Amniotic epithelial cell (primary cell): Measurements from ENCODE around the gene ANKHD1.

ENCODE experiments used
- DNase-seq: peaks from one replicate; pipeline ENCODE4 v3.0.0-alpha.2; 2010; ENCODE audit warnings: low read depth

The ANKHD1 gene

GRCh38 chr5:140371356-140372151 lies 30.1 kb upstream of the ANKHD1 start:
- DNase-seq = no peak

GRCh38 chr5:140372971-140373487 lies 28.6 kb upstream of the ANKHD1 start:
- peak; percentile 67 for DNase-seq

GRCh38 chr5:140381351-140381750 lies 20.3 kb upstream of the ANKHD1 start:
- DNase-seq = no peak

DNA sequence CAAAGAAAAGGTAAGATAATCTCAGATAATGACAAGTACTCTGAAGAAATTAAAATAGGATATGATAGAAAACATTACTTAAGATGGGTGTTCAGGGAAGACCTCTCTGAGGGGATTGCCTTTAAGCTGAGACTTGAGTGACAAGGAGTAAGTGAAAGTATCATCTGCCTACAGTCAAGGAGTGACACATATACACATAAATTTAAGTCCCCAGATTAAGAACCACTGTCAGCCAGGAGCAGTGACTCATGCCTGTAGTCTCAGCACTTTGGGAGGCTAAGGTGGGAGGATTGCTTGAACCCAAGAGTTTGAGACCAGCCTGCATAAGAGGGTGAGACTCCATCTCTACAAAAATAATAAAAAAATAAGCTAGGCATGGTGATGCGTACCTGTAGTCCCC lies 19.7 kb upstream of the ANKHD1 start:
- DNase-seq = no peak

DNA sequence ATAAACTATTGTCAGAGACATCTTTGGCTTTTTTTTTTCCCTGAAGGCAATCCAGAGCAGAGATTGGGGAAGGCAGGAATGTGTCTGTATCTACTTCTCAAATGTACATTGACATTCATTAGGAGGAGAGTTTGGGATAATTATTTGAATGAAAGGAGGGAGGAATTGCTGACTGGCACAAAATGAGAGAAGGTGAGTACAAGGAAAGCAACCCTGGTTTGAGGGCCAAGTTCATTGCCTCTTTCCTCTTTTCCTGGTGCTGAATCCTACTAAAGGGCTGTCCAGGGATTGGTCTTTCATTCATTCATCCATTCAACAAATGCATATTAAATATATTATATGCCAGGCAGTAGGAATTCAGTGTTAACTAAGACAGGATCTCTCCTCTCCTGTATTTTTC lies 18.8 kb upstream of the ANKHD1 start:
- no peak for DNase-seq

- peak; percentile 52 for DNase-seq
Observed at GRCh38 chr5:140383300-140383699, 18.3 kb upstream of the ANKHD1 start.

GRCh38 chr5:140388052-140388451 lies 13.6 kb upstream of the ANKHD1 start:
- no peak for DNase-seq

DNA sequence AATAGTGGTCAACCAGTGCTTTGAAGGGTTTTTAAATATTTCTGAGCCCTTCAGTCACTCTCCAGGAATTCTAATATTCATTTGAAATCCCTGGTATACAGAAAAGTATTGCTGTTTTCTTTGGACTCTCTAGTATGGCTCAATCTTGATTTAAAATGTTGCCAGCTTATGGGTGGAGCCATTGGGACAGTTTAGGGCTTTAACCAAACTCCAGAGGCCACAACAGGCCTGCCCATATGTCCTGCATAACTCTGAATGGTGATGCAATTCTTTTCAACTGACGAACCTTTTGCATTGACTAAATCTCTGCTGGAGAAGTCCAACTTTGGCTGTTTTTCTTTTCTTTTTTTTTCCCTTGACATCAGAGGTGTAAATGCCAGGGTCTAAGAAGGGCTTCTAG lies 10.3 kb upstream of the ANKHD1 start:
- peak; percentile 40 for DNase-seq

GRCh38 chr5:140391732-140392131 lies 9.9 kb upstream of the ANKHD1 start:
- no peak for DNase-seq

- DNase-seq = no peak
Observed at GRCh38 chr5:140393738-140394137, 7.9 kb upstream of the ANKHD1 start.

DNA sequence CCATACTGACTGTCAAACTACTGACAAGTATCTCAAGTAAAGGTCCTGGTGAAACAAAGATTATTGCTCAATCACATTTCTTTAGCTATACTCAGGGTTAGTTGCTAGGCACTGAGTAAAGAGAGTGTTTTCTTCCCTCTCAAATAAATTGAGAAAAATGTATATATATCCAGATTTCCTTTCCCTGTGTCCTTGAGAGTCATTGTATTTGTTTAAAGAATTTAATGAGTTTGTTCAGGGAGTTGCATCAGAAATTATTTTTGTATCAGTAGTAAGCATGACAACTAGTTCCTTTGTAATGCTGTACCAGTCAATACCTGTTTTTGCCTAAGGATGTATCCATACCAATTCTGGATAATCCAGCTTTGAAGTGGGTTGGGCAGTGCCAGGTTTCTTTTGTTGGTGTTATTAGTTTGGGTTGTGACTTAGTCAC lies 3.2 kb upstream of the ANKHD1 start:
- DNase-seq = peak; percentile 49

GRCh38 chr5:140399979-140400729 lies 1.5 kb upstream of the ANKHD1 start:
- DNase-seq = no peak

- peak; percentile 98 for DNase-seq
Observed at GRCh38 chr5:140400730-140401361, 787 bp upstream of the ANKHD1 start.

GRCh38 chr5:140402258-140403074 lies 833 bp downstream of the ANKHD1 start:
- peak; percentile 32 for DNase-seq

- no peak for DNase-seq
Observed at GRCh38 chr5:140403613-140404012, 2.0 kb downstream of the ANKHD1 start.

DNA sequence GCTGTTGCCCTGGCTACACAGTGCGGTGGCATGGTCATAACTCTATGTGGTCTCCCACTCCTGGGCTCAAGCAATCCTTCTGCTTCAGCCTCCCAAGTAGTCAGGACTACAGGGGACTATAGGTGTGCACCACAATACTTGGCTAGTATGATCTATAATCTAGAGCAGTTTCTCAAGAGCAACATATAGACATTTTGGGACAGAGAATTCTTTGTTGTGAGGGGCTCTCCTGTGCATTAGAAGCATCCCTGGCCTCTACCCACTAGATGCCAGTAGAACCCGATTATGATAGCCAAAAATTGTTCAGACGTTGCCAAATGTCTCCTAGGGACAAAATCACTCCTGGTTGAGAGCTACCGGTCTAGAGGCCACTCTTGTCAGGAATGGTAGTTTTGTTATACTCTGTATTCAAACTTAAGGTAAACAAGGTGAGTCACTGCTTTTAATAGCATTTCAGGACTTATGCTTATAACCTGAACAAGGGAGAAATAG lies 7.2 kb downstream of the ANKHD1 start:
- no peak for DNase-seq

DNA sequence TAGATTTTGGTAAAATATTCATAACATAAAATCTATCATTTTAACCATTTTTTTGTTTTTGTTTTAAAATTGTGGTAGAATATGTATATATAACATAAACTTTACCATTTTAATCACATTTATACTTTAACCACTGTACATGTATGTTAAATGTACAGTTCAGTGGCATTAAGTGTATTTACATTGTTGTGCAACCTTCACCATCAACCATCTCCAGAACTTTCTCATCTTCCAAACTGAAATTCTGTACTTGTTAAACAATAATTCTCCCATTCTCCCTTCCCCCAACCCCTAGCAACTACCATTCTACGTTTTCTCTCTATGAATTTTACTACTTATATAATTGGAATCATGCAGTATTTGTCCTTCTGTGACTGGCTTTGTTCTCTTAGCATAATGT lies 11.6 kb downstream of the ANKHD1 start:
- DNase-seq = no peak

DNA sequence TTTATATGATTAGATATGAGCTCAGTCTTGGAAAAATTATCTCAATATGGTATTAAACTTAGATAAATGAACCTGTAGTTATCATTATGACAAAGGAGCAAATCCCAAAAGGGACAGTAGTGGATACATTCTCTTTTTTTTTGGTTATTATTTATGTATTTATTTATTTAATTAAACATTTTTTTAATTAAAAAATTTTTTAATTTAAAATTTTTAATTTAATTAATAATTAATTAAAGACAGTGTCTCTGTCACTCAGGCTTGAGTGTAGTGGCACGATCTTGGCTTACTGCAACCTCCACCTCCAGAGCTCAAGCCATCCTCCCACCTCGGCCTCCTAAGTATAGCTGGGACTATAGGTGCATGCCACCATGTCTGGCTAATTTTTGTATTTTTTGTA lies 15.6 kb downstream of the ANKHD1 start:
- DNase-seq = no peak

DNA sequence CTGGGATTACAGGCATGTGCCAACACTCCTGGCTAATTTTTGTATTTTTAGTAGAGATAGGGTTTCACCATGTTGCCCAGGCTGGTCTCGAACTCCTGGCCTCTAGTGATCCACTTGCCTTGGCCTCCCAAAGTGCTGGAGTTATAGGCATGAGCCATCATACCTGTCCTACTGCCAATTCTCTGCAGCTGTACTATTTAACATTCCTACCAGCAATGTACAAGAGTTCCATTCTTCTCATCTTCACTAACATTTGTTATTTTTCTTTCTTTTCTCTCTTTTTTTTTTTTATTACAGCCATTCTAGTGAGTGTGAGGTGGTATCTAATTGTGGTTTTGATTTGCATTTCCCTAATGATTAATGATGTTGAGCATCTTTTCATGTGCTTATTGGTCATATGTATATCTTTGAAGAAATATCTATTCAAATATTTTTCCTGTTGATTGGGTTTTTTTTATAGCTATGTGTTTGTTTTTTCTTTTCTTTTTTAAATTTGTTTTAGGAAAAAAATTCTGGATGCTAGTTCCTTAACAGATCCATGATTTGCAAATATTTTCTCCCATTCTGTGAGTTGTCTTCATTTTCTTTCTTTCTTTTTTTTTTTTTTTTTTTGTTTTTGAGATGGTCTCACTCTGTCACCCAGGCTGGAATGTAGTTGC lies 17.4 kb downstream of the ANKHD1 start:
- DNase-seq = no peak

DNA sequence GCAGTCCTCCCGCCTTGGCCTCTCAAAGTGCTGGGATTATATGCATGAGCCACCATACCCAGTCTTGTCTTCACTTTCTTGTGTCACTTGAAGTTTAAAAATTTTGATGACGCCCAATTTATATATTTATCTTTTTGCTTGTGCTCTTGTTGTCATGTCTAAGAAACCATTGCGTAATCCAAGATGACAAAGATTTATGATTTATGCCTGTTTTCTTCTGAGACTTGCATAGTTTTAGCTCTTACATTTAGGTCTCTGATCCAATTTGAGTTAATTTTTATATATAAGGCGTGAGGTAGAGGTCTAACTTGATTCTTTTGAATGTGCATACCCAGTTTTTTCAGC lies 18.6 kb downstream of the ANKHD1 start:
- peak; percentile 65 for DNase-seq

DNA sequence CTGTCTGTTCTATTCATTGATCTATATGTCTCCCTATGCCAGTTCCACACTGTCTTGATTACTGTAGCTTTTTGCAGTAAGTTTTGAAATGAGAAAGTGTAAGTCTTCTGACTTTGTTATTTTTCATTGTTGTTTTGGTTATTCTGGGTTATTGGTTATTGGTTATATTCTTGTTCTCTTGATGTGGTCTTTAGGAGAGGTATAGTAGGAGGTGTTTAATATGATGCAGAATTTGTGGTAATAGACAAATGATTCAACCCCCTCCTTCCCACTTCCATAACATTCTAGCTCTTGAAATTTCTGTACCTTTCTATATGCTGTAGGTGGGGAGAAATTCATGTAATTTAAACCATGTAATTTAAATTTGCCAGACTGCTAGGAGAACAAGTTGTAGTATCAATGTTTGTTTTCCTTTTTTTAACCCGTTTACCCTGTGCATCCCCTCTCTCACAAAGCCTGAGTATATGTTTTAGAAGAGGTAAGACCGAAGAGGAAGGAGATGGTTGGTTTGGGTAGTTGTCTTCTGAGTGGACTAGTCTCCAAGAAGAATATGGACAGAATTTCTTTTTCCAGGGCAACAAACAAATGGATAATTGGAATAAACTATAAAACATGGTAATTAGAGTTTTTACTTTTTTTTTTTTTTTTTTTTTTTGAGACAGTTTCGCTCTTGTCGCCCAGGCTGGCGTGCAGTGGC lies 19.2 kb downstream of the ANKHD1 start:
- DNase-seq = no peak
